HG03103 (cell line): ENCODE data around the gene CPM.
A peak's percentile ranks its signal among the peaks of the same experiment; 100 is the strongest.

ENCODE experiments used
- ATAC-seq: cut with Tn5 transposase; IDR thresholded peaks from one replicate; pipeline ENCODE4 v1.9.1; 2021; ENCODE audit warnings: low read depth; ENCODE audit not compliant: unreplicated experiment

Gene CPM

DNA sequence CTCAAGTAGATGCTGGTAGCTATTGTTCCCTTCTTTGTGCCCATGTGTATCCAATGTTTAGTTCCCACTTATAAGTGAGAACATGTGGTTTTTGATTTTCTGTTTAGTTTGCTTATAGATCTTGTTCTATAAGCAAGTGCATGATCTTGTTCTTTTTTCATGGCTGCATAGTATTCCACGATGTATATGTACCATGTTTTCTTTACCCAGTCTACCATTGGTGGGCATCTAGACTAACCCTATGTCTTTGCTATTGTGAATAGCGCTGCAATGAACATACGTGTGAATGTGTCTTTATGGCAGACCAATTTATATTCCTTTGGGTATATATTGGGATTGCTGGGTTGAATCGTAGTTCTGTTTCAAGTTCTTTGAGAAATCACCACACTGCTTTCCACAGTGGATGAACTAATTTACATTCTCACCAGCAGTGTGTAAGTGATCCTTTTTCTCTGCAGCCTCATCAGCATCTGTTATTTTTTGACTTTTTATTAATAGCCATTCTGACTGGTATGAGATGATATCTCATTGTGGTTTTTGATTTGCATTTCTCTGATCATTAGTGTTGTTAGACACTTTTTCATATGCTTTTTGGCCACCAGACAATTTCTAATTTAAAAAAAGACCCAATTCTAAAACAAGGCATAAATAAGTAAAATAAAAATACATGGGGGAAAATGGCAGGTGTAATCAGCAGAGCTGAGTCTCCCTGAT lies 50.6 kb downstream of the CPM start:
- no peak for ATAC-seq

DNA sequence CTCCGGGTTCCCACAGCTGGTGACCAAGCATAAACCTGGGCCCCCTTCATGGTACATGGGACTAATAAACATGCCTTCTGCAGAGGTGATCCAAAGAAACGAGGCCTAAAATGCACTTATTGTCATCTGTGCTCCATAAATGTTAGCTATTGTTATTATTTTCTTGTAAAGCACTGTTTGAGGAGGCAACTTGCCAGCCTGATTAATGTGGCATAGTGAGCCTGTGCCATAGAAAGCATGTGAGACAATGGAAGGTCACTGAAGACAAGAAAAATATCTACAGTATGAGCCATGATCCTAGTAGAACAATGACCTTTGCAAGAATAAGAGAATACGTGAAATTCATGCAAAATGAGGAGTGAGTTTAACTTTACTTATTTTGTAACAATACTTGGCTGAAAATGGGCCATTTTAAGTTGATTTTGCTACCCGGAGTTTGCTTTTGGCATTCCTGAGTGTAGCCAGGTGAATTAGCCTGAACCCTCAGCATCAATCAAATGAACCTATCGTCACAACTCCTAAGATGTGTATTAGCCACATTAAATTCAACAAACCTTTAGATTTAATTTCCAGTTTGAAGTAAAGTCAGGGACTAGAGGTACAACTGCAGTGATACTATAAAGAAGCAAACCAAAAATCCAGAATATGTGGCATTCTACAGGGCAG lies 52.2 kb downstream of the CPM start:
- ATAC-seq, result no peak

DNA sequence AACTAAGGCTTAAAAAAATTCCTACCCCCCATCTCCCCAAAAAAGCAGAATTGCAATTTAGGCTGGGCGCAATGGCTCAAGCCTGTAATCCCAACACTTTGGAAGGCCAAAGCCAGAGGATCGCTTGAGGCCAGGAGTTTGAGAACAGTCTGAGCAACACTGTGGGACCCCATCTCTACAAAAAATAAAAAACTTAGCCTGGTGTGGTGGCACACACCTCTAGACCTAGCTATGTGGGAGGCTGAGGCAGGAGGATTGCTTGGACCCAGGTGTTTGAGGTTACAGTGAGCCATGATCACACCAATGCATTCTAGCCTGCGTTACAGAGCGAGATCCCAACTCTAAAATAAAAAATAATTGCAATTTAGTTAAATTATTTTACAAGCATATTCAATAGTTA lies 54.1 kb downstream of the CPM start:
- no peak for ATAC-seq

DNA sequence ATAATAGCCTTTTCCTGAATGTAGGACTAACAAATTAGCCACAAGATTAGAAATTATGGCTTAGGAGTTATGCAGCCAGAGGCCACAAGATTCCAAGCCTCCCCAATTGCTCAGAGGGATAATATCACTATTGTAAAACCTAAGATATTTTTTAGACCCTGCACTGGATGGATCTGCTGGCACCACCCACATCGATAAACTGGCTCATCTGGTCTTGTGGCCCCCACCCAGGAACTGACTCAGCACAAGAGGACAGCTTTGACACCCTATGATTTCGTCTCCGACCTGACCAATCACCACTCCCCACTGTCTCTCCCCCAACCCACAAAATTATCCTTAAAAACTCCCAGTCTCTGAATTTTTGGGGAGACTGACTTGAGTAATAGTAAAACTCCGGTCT lies 54.7 kb downstream of the CPM start:
- ATAC-seq, result no peak

DNA sequence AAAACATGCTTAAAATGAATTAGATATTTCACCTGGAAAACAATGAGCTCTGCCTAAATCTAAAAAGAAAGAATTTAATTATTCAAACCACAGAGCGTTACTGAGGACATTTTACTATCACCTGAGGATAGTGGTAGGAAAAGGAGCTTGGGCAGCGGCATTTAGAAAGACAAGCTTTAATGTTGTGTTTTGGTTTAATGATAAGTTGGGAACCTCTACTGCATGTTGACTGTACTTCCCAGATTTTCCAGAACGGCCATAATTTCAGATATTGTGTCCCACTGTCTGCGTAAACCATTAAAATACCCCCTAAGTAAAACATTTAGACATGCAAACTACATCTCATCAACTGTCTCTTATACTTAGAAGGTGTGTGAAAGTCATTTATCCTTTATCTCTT lies 55.4 kb downstream of the CPM start:
- ATAC-seq, result no peak

DNA sequence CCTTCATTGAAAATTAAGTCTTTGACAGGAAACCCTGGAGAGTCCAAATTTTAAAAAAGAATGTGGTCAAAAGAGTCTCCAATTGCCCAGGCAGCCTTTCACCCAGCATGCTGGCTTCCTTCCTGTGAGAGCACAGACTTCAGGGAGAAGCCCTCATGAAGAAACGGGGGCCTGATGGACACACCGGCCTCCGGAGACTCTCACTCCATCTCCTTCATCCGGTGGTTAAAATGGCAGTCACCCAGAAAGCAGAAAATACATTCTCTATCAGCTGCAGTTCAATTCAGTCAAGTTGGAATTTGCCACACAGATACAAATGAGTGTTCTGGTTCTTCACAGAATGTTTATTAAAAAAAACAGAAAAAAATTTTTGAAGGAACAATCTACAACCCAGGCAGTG lies 56.5 kb downstream of the CPM start:
- ATAC-seq, result no peak

DNA sequence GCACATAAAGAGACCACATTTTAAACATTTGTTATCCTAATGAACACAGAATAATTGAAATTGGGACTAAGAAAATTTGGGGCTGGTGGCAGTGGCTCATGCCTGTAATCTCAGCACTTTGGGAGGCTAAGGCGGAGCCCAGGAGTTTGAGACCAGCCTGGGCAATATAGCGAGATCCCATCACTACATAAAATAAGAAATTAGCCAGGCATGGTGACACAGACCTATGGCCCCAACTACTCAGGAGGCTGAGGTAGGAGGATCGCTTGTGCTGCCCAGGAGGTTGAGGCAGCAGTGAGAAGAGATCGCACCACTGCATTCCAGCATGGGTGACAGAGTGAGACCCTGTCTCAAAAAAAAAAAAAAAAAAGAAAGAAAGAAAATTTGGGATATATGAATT lies 59.7 kb downstream of the CPM start:
- no peak for ATAC-seq

DNA sequence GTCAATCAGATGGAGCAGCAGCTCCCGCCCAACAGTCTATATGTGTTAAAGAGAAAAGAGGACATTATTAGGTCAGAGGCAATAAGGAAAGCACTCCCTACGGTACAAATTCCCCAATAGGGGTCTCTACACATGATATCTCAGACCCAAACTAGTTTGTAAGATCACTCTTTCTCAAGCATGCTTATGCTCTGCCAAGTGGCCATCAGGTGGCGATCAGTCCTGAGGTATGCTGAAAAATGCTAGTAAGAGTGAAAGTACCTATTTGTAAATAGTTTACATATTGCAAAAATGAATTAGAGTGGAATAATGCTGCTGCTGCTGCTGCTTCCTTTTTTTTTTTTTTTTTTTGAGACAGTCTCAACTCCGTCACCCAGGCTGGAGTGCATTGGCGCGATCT lies 61.0 kb downstream of the CPM start:
- no peak for ATAC-seq

DNA sequence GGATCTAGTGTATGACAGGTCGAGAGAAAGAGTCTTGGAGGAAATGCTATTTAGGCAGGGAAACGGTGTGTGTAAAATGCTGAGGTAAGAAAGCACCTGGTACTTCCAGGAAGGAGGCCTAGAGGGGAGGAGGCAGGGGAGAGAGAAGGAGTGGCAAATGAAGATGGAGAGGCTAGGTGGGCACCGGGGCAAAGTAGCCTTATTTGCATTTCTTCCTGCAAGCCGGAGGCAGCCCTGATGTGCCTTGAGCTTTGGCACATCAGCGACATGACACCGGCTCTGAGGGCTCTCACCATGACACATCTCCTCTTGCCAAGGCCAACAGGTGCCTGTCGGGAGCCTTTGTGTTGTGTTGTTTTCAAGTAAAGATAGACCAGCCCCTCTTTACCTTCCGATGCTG lies 61.6 kb downstream of the CPM start:
- no peak for ATAC-seq

DNA sequence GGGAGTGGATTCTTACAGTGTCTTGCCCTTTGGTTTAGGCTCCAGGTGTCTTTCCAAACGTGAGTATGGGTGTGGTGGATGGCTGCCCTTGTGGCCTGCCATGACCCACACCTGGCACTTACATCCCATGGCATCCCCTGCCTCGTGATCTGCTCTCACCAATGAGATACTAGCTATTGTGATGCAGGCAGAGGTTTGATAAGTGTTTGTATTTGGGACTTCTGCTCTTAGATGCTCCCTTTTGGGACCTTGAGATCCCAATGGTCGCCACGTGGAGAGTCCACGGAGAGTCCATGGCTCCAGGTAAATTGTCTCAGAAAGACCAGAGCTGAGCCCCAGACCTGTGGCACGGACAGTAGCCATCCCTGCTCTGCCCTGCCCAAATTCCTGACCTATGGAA lies 62.5 kb downstream of the CPM start:
- no peak for ATAC-seq

DNA sequence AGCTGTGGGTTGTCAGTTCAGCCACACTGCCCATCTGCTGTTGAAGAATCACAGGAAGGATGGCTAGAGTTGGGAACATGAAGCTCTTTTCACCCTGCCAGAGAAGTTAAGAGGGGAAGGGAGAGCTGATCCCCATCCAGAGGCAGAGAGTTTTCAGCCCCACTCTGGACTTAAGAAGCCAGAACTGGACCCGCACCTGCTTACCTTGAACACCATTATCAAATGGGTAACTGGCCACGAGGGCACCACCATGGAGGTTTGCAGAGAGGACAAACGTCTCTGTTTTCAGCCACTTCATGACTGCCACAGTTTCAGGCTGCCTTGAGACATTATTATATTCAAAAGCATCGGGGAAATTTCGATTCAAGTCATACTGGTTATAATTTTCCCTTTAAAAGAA lies 63.0 kb downstream of the CPM start:
- ATAC-seq, result no peak

DNA sequence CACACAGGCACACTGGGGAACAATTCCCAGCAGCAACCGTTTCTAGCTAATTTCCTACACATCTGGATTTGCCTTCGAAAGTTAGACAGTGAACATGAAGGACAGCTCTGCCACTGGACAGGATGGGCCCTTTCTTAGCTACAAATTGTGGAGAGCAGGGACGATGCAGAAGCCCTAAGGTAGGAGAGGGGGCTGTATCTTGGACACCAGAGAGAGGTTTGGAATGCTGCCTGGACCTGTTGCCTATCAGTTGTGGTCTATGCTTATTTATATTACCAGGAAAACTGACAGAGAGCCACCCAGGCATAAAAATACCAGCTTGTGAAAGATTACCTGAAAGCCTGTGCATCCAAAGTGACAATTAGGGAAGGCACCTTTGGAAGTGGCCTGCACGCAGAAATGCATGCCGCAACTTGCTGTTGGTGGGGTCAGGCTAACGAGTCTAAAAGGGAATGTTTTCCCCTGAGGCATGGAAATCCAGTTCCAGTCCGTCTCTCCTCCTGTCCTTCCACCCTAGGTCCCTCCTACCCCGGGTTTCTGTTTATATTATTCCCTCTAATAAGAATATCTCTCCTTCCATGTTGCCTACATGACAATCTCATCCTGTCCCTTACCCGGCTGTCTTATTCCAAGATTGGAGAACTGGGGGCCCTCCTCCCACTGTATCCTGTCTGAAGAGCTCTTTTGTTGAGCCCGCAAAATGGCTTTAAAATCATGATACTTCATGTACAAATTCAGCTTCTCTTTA lies 64.8 kb downstream of the CPM start:
- ATAC-seq, result no peak

DNA sequence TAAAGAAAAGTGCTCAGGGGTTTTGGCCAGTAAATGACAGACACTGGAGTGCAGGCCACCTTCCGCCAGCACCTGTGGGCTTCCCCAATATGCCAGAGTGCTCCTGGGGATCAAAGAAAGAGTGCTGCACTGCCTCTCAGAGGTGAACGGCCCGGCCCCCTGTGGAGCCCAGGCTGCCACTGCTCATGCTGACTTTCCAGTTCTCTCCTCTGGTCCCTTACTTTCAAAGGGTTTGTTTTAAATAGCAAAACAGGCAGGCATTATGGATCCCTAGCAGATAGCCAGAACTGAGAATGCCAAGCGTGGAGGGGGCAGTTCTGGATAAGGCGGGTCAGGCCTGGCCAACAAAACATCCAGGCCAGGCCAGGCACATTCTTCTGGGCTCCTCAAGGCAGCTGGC lies 65.4 kb downstream of the CPM start:
- ATAC-seq, result no peak

DNA sequence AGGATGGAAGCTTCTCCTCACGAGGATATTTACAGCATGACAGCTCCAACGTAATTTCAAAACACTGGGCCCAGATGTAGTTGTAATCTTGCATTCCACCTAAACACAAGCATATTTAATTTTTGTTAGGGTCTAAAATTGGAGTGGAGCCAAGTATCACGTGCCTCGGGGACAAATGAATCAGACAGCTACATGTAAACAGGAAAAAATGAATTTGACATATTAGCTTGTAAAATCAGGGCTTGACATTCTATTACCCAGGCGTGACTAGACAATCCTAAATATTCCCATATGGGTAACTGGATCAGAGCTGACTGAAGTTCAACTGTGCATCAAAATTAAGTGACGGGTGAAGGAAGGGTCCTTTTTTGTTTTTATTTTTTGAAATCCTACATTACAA lies 66.0 kb downstream of the CPM start:
- no peak for ATAC-seq

DNA sequence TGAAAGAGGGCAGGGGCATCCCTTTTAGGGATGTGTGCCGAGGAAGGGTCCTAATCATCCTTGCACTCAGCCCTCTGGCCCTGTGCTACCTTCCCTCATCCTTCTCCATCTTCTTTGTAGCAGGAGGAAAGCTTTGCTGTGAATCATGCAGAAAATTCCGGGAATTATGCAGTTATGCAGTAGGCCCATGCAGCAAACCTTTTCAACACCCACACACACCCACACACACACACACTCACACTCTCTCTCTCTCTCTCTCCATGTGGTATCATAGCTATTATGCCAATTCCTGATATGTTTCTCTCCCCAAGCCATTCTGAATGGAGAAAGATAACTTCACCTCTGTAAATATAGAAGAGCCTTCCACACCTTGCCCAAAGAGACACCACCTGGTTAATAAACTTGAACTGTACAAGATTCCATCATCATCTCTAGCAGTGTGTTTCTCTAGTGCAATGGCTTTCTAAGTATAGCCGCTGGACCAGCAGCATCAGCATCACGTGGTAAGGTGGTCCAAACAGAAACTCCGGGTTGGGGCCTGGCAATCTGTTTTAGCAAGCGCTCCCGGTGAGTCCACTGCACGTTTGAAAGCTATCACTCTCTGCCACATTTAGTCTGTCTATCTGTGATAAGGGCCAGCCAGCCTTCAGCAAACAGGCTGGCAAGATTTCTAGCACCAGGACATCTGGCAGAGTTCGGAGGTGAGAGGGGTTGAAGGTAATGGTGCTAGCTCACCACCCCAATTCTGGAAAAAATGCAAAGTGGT lies 67.4 kb downstream of the CPM start:
- ATAC-seq, result no peak

DNA sequence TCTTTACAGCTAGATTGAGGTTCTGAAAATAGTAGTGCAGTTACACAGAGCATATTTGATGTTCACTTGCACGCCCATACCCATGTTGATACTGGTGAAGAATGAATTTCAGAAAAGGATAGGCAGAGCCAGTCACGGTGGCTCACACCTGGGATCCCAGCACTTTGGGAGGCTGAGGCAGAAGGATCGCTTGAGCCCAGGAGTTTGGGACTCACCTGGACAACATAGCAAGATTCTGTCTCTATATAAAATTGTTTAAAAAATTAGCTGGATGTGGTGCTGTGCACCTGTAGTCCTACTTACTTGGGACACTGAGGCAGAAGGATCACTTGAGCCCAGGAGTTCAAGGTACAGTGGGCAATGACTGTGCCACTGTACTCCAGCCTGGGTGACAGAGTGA lies 68.4 kb downstream of the CPM start:
- ATAC-seq, result no peak

DNA sequence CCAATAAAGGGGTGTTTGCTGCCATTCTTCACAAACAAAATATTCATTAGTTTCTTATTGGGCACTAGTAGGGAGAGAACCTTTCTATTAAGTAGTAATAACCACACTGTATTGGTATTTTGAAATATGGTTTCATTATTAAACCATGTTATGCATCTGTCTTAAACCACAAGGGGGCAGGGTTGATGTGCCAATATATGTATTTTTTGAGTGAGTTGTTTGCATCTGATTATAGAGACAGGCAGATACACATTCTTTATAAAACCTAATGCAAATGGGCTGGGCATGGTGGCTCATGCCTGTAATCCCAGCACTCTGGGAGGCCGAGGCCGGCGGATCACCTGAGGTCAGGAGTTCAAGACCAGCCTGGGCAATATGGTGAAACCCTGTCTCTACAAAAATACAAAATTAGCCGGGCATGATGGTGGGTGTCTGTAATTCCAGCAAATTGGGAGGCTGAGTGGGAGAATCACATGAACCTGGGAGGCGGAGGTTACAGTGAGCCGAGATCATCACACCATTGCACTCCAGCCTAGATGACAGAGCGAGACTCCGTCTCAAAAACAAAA lies 69.0 kb downstream of the CPM start:
- ATAC-seq, result peak; percentile 56

DNA sequence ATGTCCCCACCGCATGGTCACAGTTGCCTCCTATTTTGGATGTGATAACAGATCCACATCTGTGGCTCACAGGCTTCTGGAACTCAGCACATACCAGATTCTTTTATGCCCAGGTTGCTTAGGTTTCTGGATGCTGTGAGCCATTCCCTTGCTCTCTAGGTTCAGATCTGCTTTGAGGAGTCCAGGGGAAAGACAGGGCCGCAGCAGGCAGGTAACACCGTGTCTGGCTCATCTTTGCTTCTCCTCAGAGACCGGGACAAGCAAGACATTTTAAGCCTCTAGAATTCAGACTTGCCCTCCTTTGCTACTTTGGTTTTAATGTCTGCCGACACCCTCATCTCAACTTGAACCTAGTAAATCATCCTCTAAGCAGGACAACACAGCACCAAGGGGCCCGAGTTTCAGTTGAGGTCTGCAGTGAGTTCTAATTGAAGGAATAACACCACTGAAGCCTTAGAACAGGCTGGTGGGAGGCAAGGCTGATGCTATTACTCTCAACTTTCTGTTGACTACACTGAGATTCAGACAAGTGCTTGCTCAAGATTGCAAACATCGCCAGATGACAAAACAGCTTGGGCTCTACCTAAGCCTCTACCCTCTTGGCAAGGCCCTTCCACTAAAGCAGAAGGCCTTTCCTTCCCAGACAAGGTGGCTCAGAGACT lies 69.7 kb downstream of the CPM start:
- no peak for ATAC-seq

DNA sequence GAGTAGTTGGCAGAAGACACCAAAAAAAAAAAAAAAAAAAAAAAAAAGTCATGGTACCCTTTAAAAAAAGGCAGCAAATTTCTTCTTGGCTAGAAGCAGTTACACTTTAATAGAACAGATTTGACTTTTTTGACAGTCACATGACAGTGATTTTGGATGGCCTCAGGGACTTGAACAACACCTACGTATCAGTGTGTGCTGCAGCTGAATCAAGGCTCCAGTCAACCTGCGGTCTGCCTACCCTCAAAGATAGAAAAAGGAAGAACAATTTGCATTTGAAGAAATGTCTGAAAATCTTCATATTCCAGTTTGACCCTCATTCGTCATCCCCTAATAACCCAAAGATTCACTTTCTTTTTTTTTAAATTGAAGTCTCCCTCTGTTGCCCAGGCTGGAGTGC lies 71.1 kb downstream of the CPM start:
- no peak for ATAC-seq

DNA sequence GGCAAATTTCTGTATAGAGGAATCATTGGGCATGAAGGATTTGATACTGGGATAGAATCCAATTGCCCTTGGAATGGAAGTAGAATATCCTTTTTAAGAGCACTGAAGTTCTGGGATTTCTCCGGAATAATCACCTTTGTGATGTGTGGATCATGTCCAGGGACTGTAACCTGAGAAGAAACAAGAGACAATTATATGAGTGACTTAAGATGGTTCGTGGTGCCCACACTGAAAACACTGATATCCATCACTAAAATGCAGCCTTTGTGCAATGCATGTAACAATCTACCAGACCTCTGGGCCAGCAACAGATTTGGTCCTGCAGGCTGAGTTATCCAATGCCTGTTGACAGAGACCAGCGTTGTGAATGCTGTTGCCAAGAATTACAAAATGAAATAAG lies 76.5 kb downstream of the CPM start:
- ATAC-seq, result no peak
